Measurements from ENCODE around the gene PCDHGC5. TPM values are rescaled to one million over a fixed set of nuclear protein-coding genes. Genes with fewer than 3 reads are reported as not detected.

The PCDHGC5 gene
- polyA plus RNA-seq: not detected

- no peak for DNase-seq
- peaks cover 0 to 6% (median 0%) of the 10 kb centered on the region in 6 donors for H3K9me3 Mint-ChIP-seq
- peaks cover 12 to 29% (median 22%) of the 10 kb centered on the region in 3 donors for H3K27me3 Mint-ChIP-seq (ENCODE audit: low read depth in 3 of 3)
- peaks cover 0 to 4% (median 0%) of the 10 kb centered on the region in 3 donors for H3K36me3 Mint-ChIP-seq
- H3K4me3 Mint-ChIP-seq: no peak within 1 kb of the TSS
- H3K27ac Mint-ChIP-seq: no peak within 1 kb of the TSS
- peaks cover 6 to 22% of the 10 kb centered on the region in 2 donors for H3K4me1 Mint-ChIP-seq
These were observed at the start of gene PCDHGC5 for GRCh38 chr5:141488591-141489561. TSS of gene PCDHGC5 (plus strand) at chr5:141489081. CDS start at chr5:141489241, 160 bp downstream.

- DNase-seq: no peak
- Mint-ChIP-seq H3K27me3 (ENCODE audit: low read depth in 3 of 3) (peaks cover 0 to 9% (median 6%) of the 10 kb centered on the region in 3 donors), H3K36me3 (no peaks in the 10 kb centered on the region), H3K9me3 (peaks cover 0 to under 1% (median 0%) of the 10 kb centered on the region in 6 donors), H3K4me3 (no peak overlapping the region), H3K4me1 (no peaks in the 10 kb centered on the region), H3K27ac (no peak overlapping the region)
These were observed 49.3 kb upstream of the PCDHGC5 start for GRCh38 chr5:141439411-141440141.

- no peak for DNase-seq
- Mint-ChIP-seq H3K4me1 (no peaks in the 10 kb centered on the region), H3K36me3 (no peaks in the 10 kb centered on the region), H3K27me3 (ENCODE audit: low read depth in 3 of 3) (peaks cover 0 to 9% (median 5%) of the 10 kb centered on the region in 3 donors), H3K27ac (no peak overlapping the region), H3K4me3 (no peak overlapping the region), H3K9me3 (peaks cover 0 to 2% (median 0%) of the 10 kb centered on the region in 6 donors)
These were observed 48.5 kb upstream of the PCDHGC5 start for GRCh38 chr5:141440341-141440740.

- Mint-ChIP-seq H3K9me3 (peaks cover 0 to 2% (median 0%) of the 10 kb centered on the region in 6 donors), H3K4me1 (no peaks in the 10 kb centered on the region), H3K4me3 (no peak overlapping the region), H3K27me3 (ENCODE audit: low read depth in 3 of 3) (peaks cover 0 to 9% (median 6%) of the 10 kb centered on the region in 3 donors), H3K27ac (no peak overlapping the region), H3K36me3 (no peaks in the 10 kb centered on the region)
- DNase-seq: no peak
These were observed 47.2 kb upstream of the PCDHGC5 start for GRCh38 chr5:141441571-141442170.

GRCh38 chr5:141465351-141465750 is 23.5 kb upstream of the PCDHGC5 start:
- no peak for DNase-seq
- Mint-ChIP-seq H3K27ac (peak overlapping the region in 1 of 6 donors; percentile 24), H3K4me3 (no peak overlapping the region), H3K4me1 (no peaks in the 10 kb centered on the region), H3K27me3 (ENCODE audit: low read depth in 3 of 3) (peaks cover 0 to 6% (median 4%) of the 10 kb centered on the region in 3 donors), H3K36me3 (peaks cover 0 to 4% (median 0%) of the 10 kb centered on the region in 3 donors), H3K9me3 (no peaks in the 10 kb centered on the region)

- Mint-ChIP-seq H3K9me3 (no peaks in the 10 kb centered on the region), H3K4me3 (peak within 1 kb of the TSS; percentile 64 to 88 (median 71)), H3K27ac (no peak within 1 kb of the TSS), H3K4me1 (peaks cover 19 to 20% of the 10 kb centered on the region in 2 donors), H3K27me3 (ENCODE audit: low read depth in 3 of 3) (peaks cover 13 to 35% (median 25%) of the 10 kb centered on the region in 3 donors), H3K36me3 (no peaks in the 10 kb centered on the region)
- DNase-seq: peak in 2 of 3 donors; percentile 3 to 12
These were observed 13.2 kb upstream of the PCDHGC5 start, which contains the start of gene PCDHGC3 for GRCh38 chr5:141475625-141476131. TSS of gene PCDHGC3 (plus strand) at chr5:141475966. CDS start at chr5:141476117, 151 bp downstream.

- no peaks in the 10 kb centered on the region for H3K36me3 Mint-ChIP-seq
- peaks cover 19 to 20% of the 10 kb centered on the region in 2 donors for H3K4me1 Mint-ChIP-seq
- no peaks in the 10 kb centered on the region for H3K9me3 Mint-ChIP-seq
- no peak overlapping the region for H3K27ac Mint-ChIP-seq
- H3K27me3 Mint-ChIP-seq (ENCODE audit: low read depth in 3 of 3): peaks cover 15 to 36% (median 25%) of the 10 kb centered on the region in 3 donors
- peak overlapping the region; percentile 64 to 88 (median 71) for H3K4me3 Mint-ChIP-seq
- DNase-seq: no peak
These were observed 12.6 kb upstream of the PCDHGC5 start for GRCh38 chr5:141476132-141476911.

GRCh38 chr5:141477044-141477575 is 11.8 kb upstream of the PCDHGC5 start:
- no peaks in the 10 kb centered on the region for H3K36me3 Mint-ChIP-seq
- H3K27ac Mint-ChIP-seq: no peak overlapping the region
- no peaks in the 10 kb centered on the region for H3K9me3 Mint-ChIP-seq
- peaks cover 19 to 20% of the 10 kb centered on the region in 2 donors for H3K4me1 Mint-ChIP-seq
- H3K27me3 Mint-ChIP-seq (ENCODE audit: low read depth in 3 of 3): peaks cover 15 to 40% (median 25%) of the 10 kb centered on the region in 3 donors
- peak overlapping the region in 3 of 5 donors; percentile 71 to 88 (median 75) for H3K4me3 Mint-ChIP-seq
- DNase-seq: no peak

- DNase-seq: no peak
- Mint-ChIP-seq H3K4me3 (no peak overlapping the region), H3K27me3 (ENCODE audit: low read depth in 3 of 3) (peaks cover 15 to 45% (median 29%) of the 10 kb centered on the region in 3 donors), H3K9me3 (no peaks in the 10 kb centered on the region), H3K4me1 (peaks cover 19 to 20% of the 10 kb centered on the region in 2 donors), H3K36me3 (no peaks in the 10 kb centered on the region), H3K27ac (no peak overlapping the region)
These were observed 11.1 kb upstream of the PCDHGC5 start for GRCh38 chr5:141477815-141478214.

- Mint-ChIP-seq H3K9me3 (no peaks in the 10 kb centered on the region), H3K27me3 (ENCODE audit: low read depth in 3 of 3) (peaks cover 15 to 45% (median 33%) of the 10 kb centered on the region in 3 donors), H3K36me3 (no peaks in the 10 kb centered on the region), H3K4me3 (no peak overlapping the region), H3K27ac (no peak overlapping the region), H3K4me1 (peaks cover 19 to 20% of the 10 kb centered on the region in 2 donors)
- no peak for DNase-seq
These were observed 10.4 kb upstream of the PCDHGC5 start for GRCh38 chr5:141478321-141478945.

- no peaks in the 10 kb centered on the region for H3K36me3 Mint-ChIP-seq
- no peak overlapping the region for H3K4me3 Mint-ChIP-seq
- DNase-seq: no peak
- H3K27me3 Mint-ChIP-seq (ENCODE audit: low read depth in 3 of 3): peaks cover 15 to 48% (median 37%) of the 10 kb centered on the region in 3 donors
- no peak overlapping the region for H3K27ac Mint-ChIP-seq
- H3K4me1 Mint-ChIP-seq: peaks cover 20 to 26% of the 10 kb centered on the region in 2 donors
- H3K9me3 Mint-ChIP-seq: no peaks in the 10 kb centered on the region
These were observed 9.1 kb upstream of the PCDHGC5 start for GRCh38 chr5:141479776-141480175.

- Mint-ChIP-seq H3K4me3 (no peak overlapping the region), H3K4me1 (peaks cover 2 to 9% of the 10 kb centered on the region in 2 donors), H3K27ac (no peak overlapping the region), H3K36me3 (no peaks in the 10 kb centered on the region), H3K27me3 (ENCODE audit: low read depth in 3 of 3) (peaks cover 8 to 42% (median 21%) of the 10 kb centered on the region in 3 donors), H3K9me3 (peaks cover 0 to 3% (median 0%) of the 10 kb centered on the region in 6 donors)
- no peak for DNase-seq
These were observed 5.0 kb upstream of the PCDHGC5 start for GRCh38 chr5:141483902-141484301.

All from immature natural killer cell (primary cell).